D721Med (cell line): Measurements from ENCODE around the gene LSM10.

Experiments used
- DNase-seq: peaks from one replicate; pipeline ENCODE4 v3.0.0; 2011; ENCODE audit warnings: low spot score; ENCODE audit not compliant: insufficient read length
- FAIRE-seq: peaks from 2 replicates; lab custom pipeline; 2011; peaks lifted over from hg19 to GRCh38; lab: Jason Lieb, UNC
- TF ChIP-seq, protein P1 (sequence below): IDR thresholded peaks from 2 replicates; pipeline ENCODE4 v1.5.1; 2012; ENCODE audit warnings: mild to moderate bottlenecking, control low read depth; ENCODE audit not compliant: insufficient read depth; ENCODE audit errors: missing control alignments

LSM10 gene

GRCh38 chr1:36400514-36400824 lies 2.8 kb upstream of the LSM10 start:
- DNase-seq (no peak), FAIRE-seq (no peak)
- TF ChIP-seq, protein P1, sequence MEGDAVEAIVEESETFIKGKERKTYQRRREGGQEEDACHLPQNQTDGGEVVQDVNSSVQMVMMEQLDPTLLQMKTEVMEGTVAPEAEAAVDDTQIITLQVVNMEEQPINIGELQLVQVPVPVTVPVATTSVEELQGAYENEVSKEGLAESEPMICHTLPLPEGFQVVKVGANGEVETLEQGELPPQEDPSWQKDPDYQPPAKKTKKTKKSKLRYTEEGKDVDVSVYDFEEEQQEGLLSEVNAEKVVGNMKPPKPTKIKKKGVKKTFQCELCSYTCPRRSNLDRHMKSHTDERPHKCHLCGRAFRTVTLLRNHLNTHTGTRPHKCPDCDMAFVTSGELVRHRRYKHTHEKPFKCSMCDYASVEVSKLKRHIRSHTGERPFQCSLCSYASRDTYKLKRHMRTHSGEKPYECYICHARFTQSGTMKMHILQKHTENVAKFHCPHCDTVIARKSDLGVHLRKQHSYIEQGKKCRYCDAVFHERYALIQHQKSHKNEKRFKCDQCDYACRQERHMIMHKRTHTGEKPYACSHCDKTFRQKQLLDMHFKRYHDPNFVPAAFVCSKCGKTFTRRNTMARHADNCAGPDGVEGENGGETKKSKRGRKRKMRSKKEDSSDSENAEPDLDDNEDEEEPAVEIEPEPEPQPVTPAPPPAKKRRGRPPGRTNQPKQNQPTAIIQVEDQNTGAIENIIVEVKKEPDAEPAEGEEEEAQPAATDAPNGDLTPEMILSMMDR = no peak

- FAIRE-seq (no peak), DNase-seq (no peak)
- TF ChIP-seq, protein P1 = no peak
These were observed 766 bp upstream of the LSM10 start for GRCh38 chr1:36398370-36398977.

GRCh38 chr1:36397083-36397377 lies 678 bp downstream of the LSM10 start:
- TF ChIP-seq, protein P1 = no peak
- FAIRE-seq (no peak), DNase-seq (no peak)

DNA sequence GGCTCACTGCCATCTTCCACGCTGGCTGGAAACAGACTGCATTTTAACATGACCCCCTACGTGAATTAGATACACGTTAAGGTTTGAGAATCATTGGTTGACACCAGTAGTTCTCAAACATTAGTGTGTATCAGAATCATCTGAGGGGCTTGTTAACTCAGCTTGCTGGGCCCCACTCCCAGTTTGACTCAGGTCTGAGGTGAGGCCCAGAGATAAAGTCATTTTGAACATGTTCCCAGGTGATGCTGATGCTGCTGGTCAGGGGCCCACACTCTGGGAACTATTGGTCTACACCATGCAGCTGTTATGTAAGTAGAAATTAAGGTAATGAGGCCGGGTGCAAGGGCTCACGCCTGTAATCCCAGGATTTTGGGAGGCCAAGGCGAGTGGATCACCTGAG lies 1.3 kb downstream of the LSM10 start:
- TF ChIP-seq, protein P1 = no peak
- no peak for FAIRE-seq
- DNase-seq = no peak

DNA sequence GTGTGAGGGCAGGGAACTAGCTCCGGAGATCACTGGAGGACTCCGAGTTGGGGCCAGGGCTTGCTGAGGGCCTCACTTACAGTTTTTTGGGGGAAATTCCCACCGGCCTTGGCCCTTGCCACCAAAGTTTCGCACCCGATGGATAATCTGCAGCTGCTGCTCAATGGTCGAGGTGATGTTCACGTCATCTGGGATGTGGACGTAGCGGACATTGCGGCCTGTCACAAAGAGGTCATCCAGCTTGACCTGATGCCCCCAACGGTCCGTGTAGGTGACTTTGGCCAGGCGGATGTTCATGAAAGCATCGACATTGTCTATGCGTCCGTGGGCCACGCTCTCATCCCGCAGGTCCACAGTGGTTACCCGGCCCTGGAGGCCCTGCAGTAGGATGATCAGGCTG lies 4.0 kb downstream of the LSM10 start:
- DNase-seq (no peak), FAIRE-seq (no peak)
- TF ChIP-seq, protein P1 = no peak

- TF ChIP-seq, protein P1 = no peak
- FAIRE-seq (no peak), DNase-seq (no peak)
These were observed 4.9 kb downstream of the LSM10 start for GRCh38 chr1:36392836-36393235.

DNA sequence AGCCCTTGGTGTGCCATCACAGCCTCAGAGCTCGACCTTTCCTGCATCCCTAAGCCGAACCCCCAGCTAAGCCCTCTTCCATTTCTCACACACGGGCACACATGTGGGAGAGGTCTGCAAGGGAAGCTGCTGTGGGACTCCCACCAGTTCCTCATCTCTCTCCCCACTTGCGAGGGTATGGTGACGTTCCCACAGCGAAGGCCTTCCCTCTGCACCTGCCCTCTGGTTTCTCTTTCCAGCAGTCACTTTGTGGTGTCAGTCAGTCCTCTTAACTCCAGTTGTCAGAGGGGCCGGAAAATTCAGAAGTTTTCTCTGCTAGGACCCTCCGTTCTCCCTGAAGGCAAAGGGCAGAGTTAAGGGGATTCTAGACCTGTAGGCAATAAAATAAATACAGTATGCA lies 6.4 kb downstream of the LSM10 start:
- TF ChIP-seq, protein P1 = no peak
- no peak for DNase-seq
- FAIRE-seq = no peak
